GM21360 (cell line): ENCODE results near the gene SRRM5.
"Not testable (repeated sequence)": the region's sequence is repeated elsewhere in the genome, so short reads cannot be mapped to it uniquely, and the experiment has no call there.

ENCODE experiments used
- ATAC-seq: cut with Tn5 transposase; IDR thresholded peaks from one replicate; pipeline ENCODE4 v1.9.1; 2021; ENCODE audit warnings: mild to moderate bottlenecking, moderate library complexity; ENCODE audit not compliant: unreplicated experiment

Gene SRRM5

DNA sequence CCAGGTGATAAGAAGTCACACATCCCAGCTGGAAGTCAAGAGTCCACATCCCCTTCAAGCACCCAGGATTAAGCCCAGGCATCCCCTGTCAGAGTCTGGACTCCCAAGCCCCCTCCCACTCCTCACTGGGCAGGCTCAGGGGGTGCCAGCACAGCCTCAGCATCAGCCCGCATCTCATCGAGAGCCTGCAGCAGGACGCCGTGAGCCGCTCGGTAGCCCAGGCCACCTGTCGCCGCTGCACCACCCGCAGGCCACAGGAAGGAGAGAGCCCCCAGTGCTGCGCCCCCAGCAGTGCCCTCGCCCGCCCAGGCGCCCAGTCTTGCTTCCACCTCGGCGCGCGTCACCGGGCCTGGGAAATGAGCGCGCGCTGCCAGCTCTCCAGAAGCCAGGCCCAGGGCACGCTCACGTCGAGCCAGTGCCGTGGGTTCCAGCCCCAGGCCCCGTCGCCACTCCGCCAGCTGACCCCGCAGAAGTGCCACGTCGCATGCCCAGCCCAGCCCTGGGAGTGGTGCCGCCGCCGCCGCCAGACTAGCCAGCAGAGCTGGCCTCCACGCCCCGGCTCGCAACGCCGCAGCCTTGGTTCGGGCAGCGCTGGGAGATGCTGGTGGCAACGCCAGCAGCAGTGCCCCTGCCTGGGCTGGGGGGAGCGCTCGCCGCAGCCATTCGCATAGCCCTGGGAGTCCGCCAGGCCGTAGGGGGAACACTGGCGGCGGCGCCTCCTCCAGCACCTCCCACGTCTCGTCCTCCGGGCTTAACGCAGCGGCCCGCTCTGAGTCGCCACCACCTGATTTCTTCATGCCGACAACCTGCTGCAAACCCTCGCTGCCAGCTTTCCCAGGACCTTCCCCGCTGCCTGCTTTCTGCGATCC lies 19.8 kb upstream of the SRRM5 start:
- ATAC-seq = no peak

- ATAC-seq = no peak
Measured at GRCh38 chr19:43592800-43593350, 19.0 kb upstream of the SRRM5 start.

- no peak for ATAC-seq
Measured at GRCh38 chr19:43594081-43594697, 17.7 kb upstream of the SRRM5 start.

- no peak for ATAC-seq
Measured at GRCh38 chr19:43594710-43595604, 16.9 kb upstream of the SRRM5 start.

GRCh38 chr19:43595605-43595998 lies 16.3 kb upstream of the SRRM5 start:
- ATAC-seq = no peak

GRCh38 chr19:43595999-43596841 lies 15.7 kb upstream of the SRRM5 start, which contains the start of the genes IRGQ and ZNF576:
IRGQ (minus strand) TSS chr19:43596134; CDS start chr19:43595338, 796 bp downstream.
ZNF576 (plus strand) TSS chr19:43596595; CDS start chr19:43597109, 514 bp downstream.
- ATAC-seq = peak; percentile 78

GRCh38 chr19:43596842-43597461 lies 14.9 kb upstream of the SRRM5 start:
- no peak for ATAC-seq

GRCh38 chr19:43597876-43598275 lies 14.0 kb upstream of the SRRM5 start:
- no peak for ATAC-seq

DNA sequence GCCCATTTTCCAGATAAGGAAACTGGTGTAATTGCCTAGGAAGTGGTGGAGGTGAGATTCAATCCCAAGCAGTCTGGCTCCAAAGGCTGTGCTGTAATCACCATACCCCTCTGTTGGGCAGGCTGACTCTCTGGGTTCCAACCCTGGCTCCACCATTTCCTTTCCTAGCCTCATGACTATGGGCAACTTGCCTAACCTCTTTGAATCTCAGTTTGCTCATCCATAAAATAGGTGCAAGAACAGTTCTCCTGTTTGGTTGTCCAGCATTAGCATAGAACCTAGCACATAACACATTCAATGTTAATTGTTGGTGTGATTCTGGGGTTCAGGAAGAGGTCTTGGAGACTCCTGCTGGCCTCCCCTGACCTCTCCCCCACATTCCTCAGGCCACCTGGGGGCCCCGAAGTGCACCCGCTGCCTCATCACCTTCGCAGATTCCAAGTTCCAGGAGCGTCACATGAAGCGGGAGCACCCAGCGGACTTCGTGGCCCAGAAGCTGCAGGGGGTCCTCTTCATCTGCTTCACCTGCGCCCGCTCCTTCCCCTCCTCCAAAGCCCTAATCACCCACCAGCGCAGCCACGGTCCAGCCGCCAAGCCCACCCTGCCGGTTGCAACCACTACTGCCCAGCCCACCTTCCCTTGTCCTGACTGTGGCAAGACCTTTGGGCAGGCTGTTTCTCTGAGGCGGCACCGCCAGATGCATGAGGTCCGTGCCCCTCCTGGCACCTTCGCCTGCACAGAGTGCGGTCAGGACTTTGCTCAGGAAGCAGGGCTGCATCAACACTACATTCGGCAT lies 13.2 kb upstream of the SRRM5 start:
- ATAC-seq = no peak

DNA sequence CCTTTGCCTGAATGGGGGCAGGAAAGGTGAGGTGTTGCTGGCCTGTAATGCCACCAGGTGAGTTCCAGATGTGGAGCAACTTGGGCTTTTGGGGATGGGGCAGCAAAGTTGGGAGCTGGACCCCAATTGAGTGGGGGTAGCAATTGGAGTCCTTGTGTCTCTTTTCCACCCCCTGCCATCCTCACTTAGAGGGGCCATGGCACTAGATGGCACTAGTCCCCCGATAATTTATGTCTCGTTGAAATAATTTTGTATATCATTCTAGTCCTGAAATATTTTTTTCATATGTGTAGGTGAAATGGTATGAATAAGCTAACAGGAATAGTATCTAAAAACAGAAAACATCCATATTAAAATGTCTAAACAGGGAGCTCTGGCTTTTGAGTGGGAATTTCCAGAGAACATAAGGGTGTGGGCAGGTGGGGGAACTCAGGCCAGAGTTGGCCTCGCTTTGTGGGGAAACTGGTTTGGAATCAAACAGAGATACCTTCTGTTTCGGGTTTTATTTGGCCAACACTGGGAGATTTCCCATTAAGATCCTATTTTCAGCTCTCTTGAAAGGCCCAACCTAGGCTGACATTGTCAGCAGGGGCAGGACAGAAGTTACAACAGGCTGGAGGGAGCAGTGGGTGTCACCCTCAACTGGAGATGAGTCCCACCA lies 12.1 kb upstream of the SRRM5 start:
- no peak for ATAC-seq

- not testable (repeated sequence) for ATAC-seq
Measured at GRCh38 chr19:43600326-43600725, 11.6 kb upstream of the SRRM5 start.

GRCh38 chr19:43605875-43606568 lies 5.9 kb upstream of the SRRM5 start:
- ATAC-seq = no peak

GRCh38 chr19:43606569-43607229 lies 5.2 kb upstream of the SRRM5 start:
- ATAC-seq = no peak

GRCh38 chr19:43607238-43608205 lies 4.4 kb upstream of the SRRM5 start:
- ATAC-seq = no peak

- ATAC-seq = no peak
Measured at GRCh38 chr19:43609872-43610271, 2.0 kb upstream of the SRRM5 start.

GRCh38 chr19:43610493-43610892 lies 1.4 kb upstream of the SRRM5 start:
- no peak for ATAC-seq
